Mesenchymal stem cell (in vitro differentiated cells and primary cell): ENCODE measurements around the gene TAF8. TPM values are rescaled to one million over a fixed set of nuclear protein-coding genes. Genes with fewer than 3 reads are reported as not detected.
"Not testable (repeated sequence)": the region's sequence is repeated elsewhere in the genome, so short reads cannot be mapped to it uniquely, and the experiment has no call there.

Experiments used
- DNase-seq: peaks from one replicate; pipeline ENCODE4 v3.0.0-alpha.2; 2013
- H2AFZ ChIP-seq: one replicate; pipeline ENCODE4 v1.6.1; 2013; ENCODE audit warnings: low read depth, mild to moderate bottlenecking, control low read depth, inconsistent platforms, low read length, moderate library complexity
- H2AK5ac ChIP-seq: 2 replicates; pipeline ENCODE4 v1.6.1; 2013; ENCODE audit warnings: low read length, moderate library complexity, mild to moderate bottlenecking, inconsistent platforms; ENCODE audit not compliant: severe bottlenecking
- H2BK120ac ChIP-seq: one replicate; pipeline ENCODE4 v1.6.1; 2013; ENCODE audit warnings: low read depth, mild to moderate bottlenecking, inconsistent platforms, low read length, moderate library complexity
- H2BK12ac ChIP-seq, 2 experiments: one replicate each; pipeline ENCODE4 v1.6.1; 2013; ENCODE audit warnings: inconsistent platforms in 2 of 2, low read length in 2 of 2, mild to moderate bottlenecking in 2 of 2, moderate library complexity in 2 of 2, control low read depth in 1 of 2
- H2BK15ac ChIP-seq: one replicate; pipeline ENCODE4 v1.6.1; 2013; ENCODE audit warnings: mild to moderate bottlenecking, low read depth, inconsistent platforms; ENCODE audit not compliant: poor library complexity, severe bottlenecking
- H2BK5ac ChIP-seq: 2 replicates; pipeline ENCODE4 v1.6.1; 2013; ENCODE audit warnings: low read depth, mild to moderate bottlenecking, low read length, control low read depth, inconsistent platforms; ENCODE audit not compliant: poor library complexity, severe bottlenecking
- H3K14ac ChIP-seq, 2 experiments: one replicate each; pipeline ENCODE4 v1.6.1; 2013; ENCODE audit warnings: inconsistent platforms in 2 of 2, low read length in 2 of 2, control low read depth in 1 of 2, mild to moderate bottlenecking in 1 of 2, moderate library complexity in 1 of 2
- H3K18ac ChIP-seq, 2 experiments: one replicate each; pipeline ENCODE4 v1.6.1; 2013; ENCODE audit warnings: inconsistent platforms in 2 of 2, low read length in 2 of 2, control low read depth in 1 of 2, low read depth in 1 of 2, mild to moderate bottlenecking in 1 of 2
- H3K23ac ChIP-seq, 2 experiments: one replicate each; pipeline ENCODE4 v1.6.1; 2013; ENCODE audit warnings: inconsistent platforms in 2 of 2, low read length in 2 of 2, mild to moderate bottlenecking in 2 of 2, moderate library complexity in 2 of 2, control low read depth in 1 of 2
- H3K27ac ChIP-seq: 2 replicates; pipeline ENCODE4 v1.5.1; 2013; ENCODE audit warnings: mild to moderate bottlenecking, moderate library complexity, low read length, control low read depth, inconsistent platforms; ENCODE audit not compliant: poor library complexity, severe bottlenecking
- H3K27me3 ChIP-seq, 2 experiments: 2 replicates each; pipeline versions ENCODE4 v1.6.1 to v1.7.0; 2013; ENCODE audit warnings: low read length in 2 of 2, mild to moderate bottlenecking in 2 of 2, moderate library complexity in 2 of 2, control low read depth in 1 of 2, inconsistent platforms in 1 of 2; ENCODE audit not compliant: control insufficient read depth in 1 of 2, insufficient read depth in 1 of 2
- H3K36me3 ChIP-seq, 2 experiments: 2 replicates each; pipeline versions ENCODE4 v1.6.1 to v1.7.0; 2013; ENCODE audit warnings: low read length in 2 of 2, control low read depth in 1 of 2, inconsistent platforms in 1 of 2, low read depth in 1 of 2, mild to moderate bottlenecking in 1 of 2; ENCODE audit not compliant: insufficient read depth in 2 of 2, control insufficient read depth in 1 of 2
- H3K4ac ChIP-seq, 2 experiments: one replicate each; pipeline ENCODE4 v1.6.1; 2013; ENCODE audit warnings: inconsistent platforms in 2 of 2, low read length in 2 of 2, mild to moderate bottlenecking in 2 of 2, moderate library complexity in 2 of 2, control low read depth in 1 of 2, low read depth in 1 of 2
- H3K4me1 ChIP-seq: 2 replicates; pipeline ENCODE4 v1.6.1; 2013; ENCODE audit warnings: low read depth, low read length, control low read depth; ENCODE audit not compliant: control insufficient read depth, insufficient read depth
- H3K4me2 ChIP-seq: 2 replicates; pipeline ENCODE4 v1.6.1; 2013; ENCODE audit warnings: low read length, mild to moderate bottlenecking, inconsistent platforms; ENCODE audit not compliant: poor library complexity, severe bottlenecking
- H3K4me3 ChIP-seq, 2 experiments: 2 replicates each; pipeline versions ENCODE4 v1.5.1 to v1.7.0; 2013; ENCODE audit warnings: low read length in 2 of 2, mild to moderate bottlenecking in 2 of 2, control low read depth in 1 of 2, low read depth in 1 of 2; ENCODE audit not compliant: insufficient read depth in 1 of 2
- H3K79me1 ChIP-seq: replicated peaks from 2 replicates; pipeline ENCODE4 v1.6.1; 2013; ENCODE audit warnings: mild to moderate bottlenecking, control low read depth, low read length, inconsistent platforms; ENCODE audit not compliant: poor library complexity, severe bottlenecking
- H3K9ac ChIP-seq: 2 replicates; pipeline ENCODE4 v1.7.0; 2013; ENCODE audit warnings: mild to moderate bottlenecking, low read length, moderate library complexity
- H3K9me3 ChIP-seq: 2 replicates; pipeline ENCODE4 v1.7.0; 2013; ENCODE audit warnings: mild to moderate bottlenecking, low read length; ENCODE audit not compliant: control insufficient read depth
- H4K8ac ChIP-seq: one replicate; pipeline ENCODE4 v1.6.1; 2013; ENCODE audit warnings: inconsistent platforms, mild to moderate bottlenecking, low read length, moderate library complexity
- H4K91ac ChIP-seq: one replicate; pipeline ENCODE4 v1.6.1; 2013; ENCODE audit warnings: mild to moderate bottlenecking, low read length, inconsistent platforms
- WGBS: methylation state at CpG from one replicate; pipeline ENCODE4 v1.1.7; 2013; ENCODE audit warnings: mixed read lengths; 5-methylcytosine and 5-hydroxymethylcytosine counted together
- polyA plus RNA-seq, 2 experiments: library from polyadenylated mRNA; stranded (reverse); fragments of 200-250 nt; gene quantifications; one replicate each; pipeline ENCODE4 v1.2.3, GENCODE V29; 2013

The TAF8 gene
- polyA plus RNA-seq (2013, experiment 1 of 2): 17.9 TPM
- polyA plus RNA-seq (2013, experiment 2 of 2): 18.2 TPM

GRCh38 chr6:42050297-42051267 is at the start of gene TAF8:
Gene TAF8, plus strand, starts transcription at chr6:42050524. Its CDS starts 18 bp downstream, at chr6:42050542.
- peak within 1 kb of the TSS; percentile 86 for H2AFZ ChIP-seq
- peak within 1 kb of the TSS; percentile 82 for H2BK15ac ChIP-seq
- peak within 1 kb of the TSS; percentile 98 for H3K9ac ChIP-seq
- WGBS: under 1% methylated on average over 52 of the region's 59 CpGs
- peak within 1 kb of the TSS; percentile 98 for H3K27ac ChIP-seq
- H3K4me1 ChIP-seq: peaks cover 22% of the 10 kb centered on the region
- peak within 1 kb of the TSS; percentile 63 for H2BK5ac ChIP-seq
- peak within 1 kb of the TSS; percentile 63 for H3K4me2 ChIP-seq
- no peak within 1 kb of the TSS for H2BK120ac ChIP-seq
- H3K79me1 ChIP-seq: peaks cover 14% of the 10 kb centered on the region
- H3K18ac ChIP-seq: peak within 1 kb of the TSS; percentile 64 to 93
- peak within 1 kb of the TSS; percentile 74 to 89 for H3K4me3 ChIP-seq
- DNase-seq: peak; percentile 96
- H2AK5ac ChIP-seq: peak within 1 kb of the TSS; percentile 57
- no peaks in the 10 kb centered on the region for H3K27me3 ChIP-seq
- peak within 1 kb of the TSS; percentile 89 for H4K8ac ChIP-seq
- H3K14ac ChIP-seq: peak within 1 kb of the TSS in 1 of 2 experiments; percentile 55
- H3K9me3 ChIP-seq: no peaks in the 10 kb centered on the region
- peak within 1 kb of the TSS; percentile 91 for H4K91ac ChIP-seq
- H2BK12ac ChIP-seq: peak within 1 kb of the TSS; percentile 95 to 97
- peak within 1 kb of the TSS; percentile 79 to 89 for H3K4ac ChIP-seq
- H3K36me3 ChIP-seq: peaks cover 16 to 33% of the 10 kb centered on the region in 2 experiments
- H3K23ac ChIP-seq: peak within 1 kb of the TSS in 1 of 2 experiments; percentile 83

GRCh38 chr6:42001506-42001905 is 48.8 kb upstream of the TAF8 start:
- no peak overlapping the region for H3K9ac ChIP-seq
- H3K79me1 ChIP-seq: peaks cover 2% of the 10 kb centered on the region
- no peak overlapping the region for H2BK12ac ChIP-seq

GRCh38 chr6:42003658-42004057 is 46.7 kb upstream of the TAF8 start:
- not testable (repeated sequence) for H3K36me3 ChIP-seq, H2BK15ac ChIP-seq, H3K14ac ChIP-seq, H3K4me2 ChIP-seq, H3K23ac ChIP-seq, DNase-seq, H2AK5ac ChIP-seq, H3K4me3 ChIP-seq, H3K9ac ChIP-seq, H3K27ac ChIP-seq, H3K4me1 ChIP-seq, H3K79me1 ChIP-seq, H4K8ac ChIP-seq, H2BK120ac ChIP-seq, H2BK12ac ChIP-seq, H3K9me3 ChIP-seq, H4K91ac ChIP-seq, H3K18ac ChIP-seq, H3K4ac ChIP-seq, H3K27me3 ChIP-seq, H2BK5ac ChIP-seq, H2AFZ ChIP-seq
- no CpG with 5 or more reads among the region's 1 CpG for WGBS

More at GRCh38 chr6:42001506-42001905, 48.8 kb upstream of the TAF8 start:
- Histone ChIP-seq H3K4ac (no peak overlapping the region), H3K14ac (no peak overlapping the region), H2BK15ac (no peak overlapping the region), H4K91ac (no peak overlapping the region), H3K36me3 (no peaks in the 10 kb centered on the region), H3K4me1 (no peaks in the 10 kb centered on the region), H2AFZ (no peak overlapping the region), H3K27ac (no peak overlapping the region), H3K27me3 (no peaks in the 10 kb centered on the region), H3K23ac (no peak overlapping the region), H2BK5ac (no peak overlapping the region), H3K9me3 (no peaks in the 10 kb centered on the region), H2AK5ac (no peak overlapping the region), H3K4me2 (no peak overlapping the region), H3K4me3 (no peak overlapping the region), H2BK120ac (no peak overlapping the region), H4K8ac (no peak overlapping the region), H3K18ac (no peak overlapping the region)
- WGBS: 98% methylated on average over 6 of the region's 6 CpGs
- no peak for DNase-seq
